Tibial artery (tissue), 4 donors: ENCODE results near the gene ZNF549.
"Not testable (repeated sequence)": the region's sequence is repeated elsewhere in the genome, so short reads cannot be mapped to it uniquely, and the experiment has no call there.

ENCODE experiments used
- DNase-seq, 2 donors: peaks; one replicate each; pipeline ENCODE4 v3.0.0-alpha.2; 2019
- H3K27ac ChIP-seq, 2 donors: fragments of 200-600 bp; sonication (generic) in 1 of 2; 1 replicate in 1 of 2; 2 replicates in 1 of 2; pipeline ENCODE4 v1.5.1; 2018 to 2019; ENCODE audit warnings: mild to moderate bottlenecking in 1 of 2
- H3K27me3 ChIP-seq, 2 donors: fragments of 200-600 bp; sonication (generic) in 1 of 2; one replicate each; pipeline versions ENCODE4 v1.5.1 to v1.6.0; 2016 to 2019
- H3K36me3 ChIP-seq, 3 donors: fragments of 200-600 bp; sonication (generic) in 2 of 3; one replicate each; pipeline ENCODE4 v1.5.1; 2016 to 2019; ENCODE audit warnings: mild to moderate bottlenecking in 2 of 3
- H3K4me1 ChIP-seq, 4 donors: fragments of 200-600 bp; sonication (generic) in 2 of 4; 1 replicate in 3 of 4; 2 replicates in 1 of 4; pipeline ENCODE4 v1.5.1; 2016 to 2019
- H3K4me3 ChIP-seq, 2 donors: fragments of 200-600 bp; sonication (generic) in 1 of 2; 1 replicate in 1 of 2; 2 replicates in 1 of 2; pipeline ENCODE4 v1.5.1; 2018 to 2019; ENCODE audit warnings: mild to moderate bottlenecking in 2 of 2
- H3K9me3 ChIP-seq, 3 donors: fragments of 200-600 bp; sonication (generic) in 1 of 3; one replicate each; pipeline ENCODE4 v1.5.1; 2016 to 2019
- intact Hi-C: fragments of 100-400 bp; cut with DNase I; formaldehyde crosslinking; loops from one replicate; pipeline ENCODE4 v1.15.0; 2023; ENCODE audit warnings: low total_unique reads
- TF ChIP-seq, protein P1 (sequence below), 2 experiments: fragments of 200-600 bp in 1 of 2; fragments of 450-650 bp in 1 of 2; IDR thresholded peaks; one replicate each; pipeline ENCODE4 v1.5.1; 2017 to 2019; ENCODE audit warnings: antibody characterized with exemption in 2 of 2, mild to moderate bottlenecking in 1 of 2, moderate library complexity in 1 of 2

ZNF549 gene

DNA sequence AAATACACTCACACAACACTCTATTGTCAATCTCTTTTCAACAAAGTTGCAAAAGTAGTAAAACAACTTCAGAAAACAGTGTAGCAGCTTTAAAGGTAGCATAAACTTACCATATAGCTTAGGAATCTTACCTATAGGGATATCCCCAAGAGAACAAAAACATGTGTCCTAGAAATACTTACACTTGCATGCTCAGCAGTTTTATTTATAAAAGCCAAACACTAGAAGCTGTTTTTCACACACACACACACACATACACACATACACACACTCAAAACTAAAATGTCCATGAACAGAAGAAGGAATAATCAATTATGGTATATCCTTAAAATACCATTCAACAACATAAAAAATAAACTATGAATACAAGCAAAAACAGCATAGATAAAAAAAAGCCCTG, 15.7 kb upstream of the ZNF549 start:
- DNase-seq: no peak
- no peaks in the 10 kb centered on the region for H3K4me1 ChIP-seq
- no peak overlapping the region for H3K4me3 ChIP-seq
- H3K9me3 ChIP-seq: peaks cover 3 to 72% (median 69%) of the 10 kb centered on the region in 3 donors
- H3K36me3 ChIP-seq: peaks cover 66 to 86% (median 74%) of the 10 kb centered on the region in 3 donors
- TF ChIP-seq, protein P1, sequence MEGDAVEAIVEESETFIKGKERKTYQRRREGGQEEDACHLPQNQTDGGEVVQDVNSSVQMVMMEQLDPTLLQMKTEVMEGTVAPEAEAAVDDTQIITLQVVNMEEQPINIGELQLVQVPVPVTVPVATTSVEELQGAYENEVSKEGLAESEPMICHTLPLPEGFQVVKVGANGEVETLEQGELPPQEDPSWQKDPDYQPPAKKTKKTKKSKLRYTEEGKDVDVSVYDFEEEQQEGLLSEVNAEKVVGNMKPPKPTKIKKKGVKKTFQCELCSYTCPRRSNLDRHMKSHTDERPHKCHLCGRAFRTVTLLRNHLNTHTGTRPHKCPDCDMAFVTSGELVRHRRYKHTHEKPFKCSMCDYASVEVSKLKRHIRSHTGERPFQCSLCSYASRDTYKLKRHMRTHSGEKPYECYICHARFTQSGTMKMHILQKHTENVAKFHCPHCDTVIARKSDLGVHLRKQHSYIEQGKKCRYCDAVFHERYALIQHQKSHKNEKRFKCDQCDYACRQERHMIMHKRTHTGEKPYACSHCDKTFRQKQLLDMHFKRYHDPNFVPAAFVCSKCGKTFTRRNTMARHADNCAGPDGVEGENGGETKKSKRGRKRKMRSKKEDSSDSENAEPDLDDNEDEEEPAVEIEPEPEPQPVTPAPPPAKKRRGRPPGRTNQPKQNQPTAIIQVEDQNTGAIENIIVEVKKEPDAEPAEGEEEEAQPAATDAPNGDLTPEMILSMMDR (IDR thresholded peaks at IDR 0.05): no peak
- H3K27ac ChIP-seq: no peak overlapping the region
- H3K27me3 ChIP-seq: no peaks in the 10 kb centered on the region
- intact Hi-C loops: no loop called here

DNA sequence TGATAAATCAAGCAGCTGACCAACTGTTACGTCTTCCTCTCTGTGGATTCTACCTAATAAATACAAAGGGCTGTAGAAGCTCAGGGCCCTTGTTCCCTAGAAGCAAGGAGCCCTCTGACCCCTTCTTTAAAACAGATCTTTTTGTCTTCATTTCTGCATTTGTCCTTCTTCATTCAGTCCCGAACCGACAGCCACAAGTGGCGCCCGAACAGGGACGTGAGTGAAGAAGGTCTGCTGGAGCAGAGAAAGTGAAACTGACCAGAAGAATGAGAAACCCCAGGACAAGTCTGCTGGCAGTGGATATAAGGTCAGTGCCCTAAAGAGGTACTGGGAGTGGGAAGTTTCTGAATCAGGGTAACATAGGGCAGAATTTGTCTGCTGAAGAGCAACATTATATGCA, 14.3 kb upstream of the ZNF549 start:
- TF ChIP-seq, protein P1 (IDR thresholded peaks at IDR 0.05): no peak
- no peak for DNase-seq
- Histone ChIP-seq H3K4me1 (no peaks in the 10 kb centered on the region), H3K27ac (no peak overlapping the region), H3K36me3 (peaks cover 61 to 85% (median 74%) of the 10 kb centered on the region in 3 donors), H3K4me3 (no peak overlapping the region), H3K27me3 (no peaks in the 10 kb centered on the region), H3K9me3 (peaks cover 3 to 65% (median 64%) of the 10 kb centered on the region in 3 donors)
- intact Hi-C loops: no loop called here

DNA sequence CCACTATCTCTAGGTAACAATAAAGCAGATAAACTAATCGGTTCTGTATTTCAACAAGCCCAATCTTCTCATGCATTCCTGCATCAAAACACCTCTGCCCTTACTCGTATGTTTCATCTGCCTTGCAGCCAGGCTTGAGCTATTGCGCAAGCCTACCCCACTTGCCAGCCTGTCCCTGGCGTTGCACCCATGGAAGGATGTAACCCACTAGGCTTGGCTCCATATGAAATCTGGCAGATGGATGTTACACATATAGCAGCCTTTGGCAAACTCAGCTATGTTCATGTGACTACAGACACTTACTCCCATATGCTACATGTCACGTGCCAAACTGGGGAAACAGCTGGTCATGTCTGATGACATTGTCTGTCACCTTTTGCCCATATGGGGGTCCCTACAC, 11.9 kb upstream of the ZNF549 start:
- TF ChIP-seq, protein P1 (IDR thresholded peaks at IDR 0.05): no peak
- peaks cover 3 to 64% (median 56%) of the 10 kb centered on the region in 3 donors for H3K9me3 ChIP-seq
- peaks cover 44 to 67% (median 66%) of the 10 kb centered on the region in 3 donors for H3K36me3 ChIP-seq

DNA sequence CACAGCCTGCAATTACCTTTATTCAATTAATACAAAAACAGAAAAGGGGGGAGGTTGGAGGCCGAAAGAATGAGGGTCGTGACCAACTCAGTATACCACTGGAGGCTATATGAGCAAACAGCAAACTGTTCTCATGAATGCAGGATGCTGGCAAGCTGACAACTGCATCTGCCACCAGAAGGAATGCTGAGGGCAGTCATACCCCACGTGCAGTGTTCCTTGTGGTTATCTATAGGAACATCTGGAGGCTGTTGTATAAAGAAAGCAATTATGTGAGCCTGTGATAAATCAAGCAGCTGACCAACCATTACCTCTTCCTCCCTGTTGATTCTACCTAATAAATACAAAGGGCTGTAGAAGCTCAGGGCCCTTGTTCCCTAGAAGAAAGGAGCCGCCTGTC, 9.1 kb upstream of the ZNF549 start:
- peaks cover 41 to 61% (median 47%) of the 10 kb centered on the region in 3 donors for H3K36me3 ChIP-seq
- H3K4me3 ChIP-seq, H3K27me3 ChIP-seq, H3K27ac ChIP-seq, intact Hi-C loops, H3K4me1 ChIP-seq, DNase-seq: not testable (repeated sequence)
- H3K9me3 ChIP-seq: peaks cover 0 to 50% (median 30%) of the 10 kb centered on the region in 3 donors

More for the DNA sequence above, 11.9 kb upstream of the ZNF549 start:
- H3K27me3 ChIP-seq: no peaks in the 10 kb centered on the region
- no peaks in the 10 kb centered on the region for H3K4me1 ChIP-seq
- H3K4me3 ChIP-seq: no peak overlapping the region
- no peak overlapping the region for H3K27ac ChIP-seq
- intact Hi-C loops: no loop called here
- DNase-seq: no peak

DNA sequence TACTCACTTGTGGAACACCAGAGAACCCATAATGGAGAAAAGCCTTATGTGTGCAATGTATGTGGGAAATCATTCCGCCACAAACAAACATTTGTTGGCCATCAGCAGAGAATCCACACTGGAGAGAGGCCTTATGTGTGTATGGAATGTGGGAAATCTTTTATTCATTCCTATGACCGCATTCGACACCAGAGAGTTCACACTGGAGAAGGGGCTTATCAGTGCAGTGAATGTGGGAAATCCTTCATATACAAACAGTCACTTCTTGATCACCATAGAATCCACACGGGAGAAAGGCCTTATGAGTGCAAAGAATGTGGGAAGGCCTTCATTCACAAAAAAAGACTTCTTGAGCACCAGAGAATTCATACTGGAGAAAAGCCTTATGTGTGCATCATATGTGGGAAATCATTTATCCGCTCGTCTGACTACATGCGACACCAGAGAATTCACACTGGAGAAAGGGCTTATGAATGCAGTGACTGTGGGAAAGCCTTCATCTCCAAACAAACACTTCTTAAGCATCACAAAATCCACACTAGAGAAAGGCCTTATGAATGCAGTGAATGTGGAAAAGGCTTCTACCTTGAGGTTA, 10.9 kb downstream of the ZNF549 start:
- H3K9me3 ChIP-seq: peaks cover 70 to 100% (median 100%) of the 10 kb centered on the region in 3 donors
- TF ChIP-seq, protein P1 (IDR thresholded peaks at IDR 0.05): no peak
- peaks cover 99 to 100% (median 100%) of the 10 kb centered on the region in 3 donors for H3K36me3 ChIP-seq
- intact Hi-C loops: no loop called here
- no peaks in the 10 kb centered on the region for H3K4me1 ChIP-seq
- H3K4me3 ChIP-seq: no peak overlapping the region
- H3K27ac ChIP-seq: no peak overlapping the region
- H3K27me3 ChIP-seq: no peaks in the 10 kb centered on the region
- no peak for DNase-seq

DNA sequence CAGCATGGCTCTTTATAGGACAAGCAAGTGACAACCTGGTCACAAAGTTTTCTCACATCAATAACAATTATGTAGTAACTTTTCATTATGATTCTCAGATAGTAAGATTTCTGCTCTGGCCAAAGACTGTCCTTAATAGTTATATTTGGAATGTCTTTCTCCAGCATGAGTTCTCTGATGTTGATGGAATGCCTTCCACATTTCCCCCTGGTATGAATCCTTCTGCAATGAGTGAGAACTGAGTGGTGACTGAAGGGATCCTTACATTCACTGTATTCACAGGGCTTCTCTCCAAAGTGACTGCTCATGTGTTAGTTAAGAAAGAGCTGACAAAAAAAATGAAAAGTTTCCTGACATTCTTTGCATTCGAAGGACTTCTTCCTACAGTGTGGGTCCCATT, 19.4 kb downstream of the ZNF549 start:
- H3K4me1 ChIP-seq: no peaks in the 10 kb centered on the region
- H3K4me3 ChIP-seq: no peak overlapping the region
- no peak for DNase-seq
- no peak overlapping the region for H3K27ac ChIP-seq
- TF ChIP-seq, protein P1 (IDR thresholded peaks at IDR 0.05): no peak
- H3K27me3 ChIP-seq: no peaks in the 10 kb centered on the region
- intact Hi-C loops: no loop called here
- peaks cover 46 to 100% (median 99%) of the 10 kb centered on the region in 3 donors for H3K9me3 ChIP-seq
- H3K36me3 ChIP-seq: peaks cover 99 to 100% (median 100%) of the 10 kb centered on the region in 3 donors
